ENCODE measurements around the gene SPDYE2. TPM values are rescaled to one million over a fixed set of nuclear protein-coding genes. Genes with fewer than 3 reads are reported as not detected.
A peak's percentile ranks its signal among the peaks of the same experiment; 100 is the strongest.
"Not testable (repeated sequence)": the region's sequence is repeated elsewhere in the genome, so short reads cannot be mapped to it uniquely, and the experiment has no call there.

The SPDYE2 gene, protein sequence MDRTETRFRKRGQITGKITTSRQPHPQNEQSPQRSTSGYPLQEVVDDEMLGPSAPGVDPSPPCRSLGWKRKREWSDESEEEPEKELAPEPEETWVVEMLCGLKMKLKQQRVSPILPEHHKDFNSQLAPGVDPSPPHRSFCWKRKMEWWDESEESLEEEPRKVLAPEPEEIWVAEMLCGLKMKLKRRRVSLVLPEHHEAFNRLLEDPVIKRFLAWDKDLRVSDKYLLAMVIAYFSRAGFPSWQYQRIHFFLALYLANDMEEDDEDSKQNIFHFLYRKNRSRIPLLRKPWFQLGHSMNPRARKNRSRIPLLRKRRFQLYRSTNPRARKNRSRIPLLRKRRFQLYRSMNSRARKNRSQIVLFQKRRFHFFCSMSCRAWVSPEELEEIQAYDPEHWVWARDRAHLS
- 14.8 TPM for polyA plus RNA-seq (ENCODE audit: insufficient read length)

DNA sequence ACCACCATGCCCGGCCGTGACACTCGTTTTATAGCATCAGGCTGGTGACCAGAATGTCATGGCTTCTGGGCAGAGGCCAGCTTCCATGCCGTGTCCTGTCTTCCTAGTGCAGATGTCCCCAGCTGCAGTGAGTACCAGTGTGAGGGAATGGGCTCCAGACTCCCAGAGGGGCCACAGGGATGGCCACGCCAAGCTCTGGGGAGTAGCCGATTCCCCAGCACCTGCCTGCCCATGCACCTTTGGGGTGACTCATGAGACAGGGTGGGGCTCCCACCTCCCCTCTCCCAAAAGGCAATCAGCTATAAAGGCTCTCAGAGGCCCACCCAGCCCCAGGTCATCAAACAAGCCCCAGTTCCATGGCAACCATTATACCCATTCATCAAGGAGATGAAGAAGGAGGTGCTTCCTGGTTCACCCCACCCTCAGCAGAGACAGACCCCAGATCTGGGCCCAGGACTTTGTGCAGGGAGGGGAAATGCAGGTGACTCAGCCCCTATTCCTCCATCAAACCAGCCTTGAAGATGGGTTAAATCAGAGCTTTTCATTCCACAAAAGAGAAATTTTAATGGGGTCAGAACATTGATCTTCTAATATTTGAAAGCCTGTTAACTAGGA is at the start of gene SPDYE2:
Gene SPDYE2, plus strand, starts transcription at position 419 of the 615 bp plus-strand sequence. CDS start 2,030 bp downstream, outside the sequence.
- DNase-seq = not testable (repeated sequence)

DNA sequence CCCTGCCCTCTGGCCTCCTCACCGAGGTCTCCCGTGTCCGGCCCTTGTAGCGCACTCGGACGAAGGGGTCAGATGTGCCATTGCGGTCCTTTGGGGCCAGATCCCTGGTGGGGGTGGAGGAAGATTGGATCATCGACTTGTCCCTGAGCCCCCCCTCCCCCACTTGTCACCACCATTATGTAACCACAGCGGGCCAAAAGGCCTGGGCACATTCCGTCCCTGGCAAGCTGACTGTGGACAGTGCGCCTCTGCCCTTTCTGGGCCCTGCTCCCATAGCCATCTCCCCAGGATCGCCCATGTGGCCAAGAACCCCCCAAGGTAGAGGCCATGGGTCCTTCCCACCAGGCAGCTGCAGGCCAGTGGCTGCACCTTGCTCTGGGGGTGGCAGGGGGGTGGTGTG is 47.9 kb upstream of the SPDYE2 start:
- not testable (repeated sequence) for DNase-seq

DNA sequence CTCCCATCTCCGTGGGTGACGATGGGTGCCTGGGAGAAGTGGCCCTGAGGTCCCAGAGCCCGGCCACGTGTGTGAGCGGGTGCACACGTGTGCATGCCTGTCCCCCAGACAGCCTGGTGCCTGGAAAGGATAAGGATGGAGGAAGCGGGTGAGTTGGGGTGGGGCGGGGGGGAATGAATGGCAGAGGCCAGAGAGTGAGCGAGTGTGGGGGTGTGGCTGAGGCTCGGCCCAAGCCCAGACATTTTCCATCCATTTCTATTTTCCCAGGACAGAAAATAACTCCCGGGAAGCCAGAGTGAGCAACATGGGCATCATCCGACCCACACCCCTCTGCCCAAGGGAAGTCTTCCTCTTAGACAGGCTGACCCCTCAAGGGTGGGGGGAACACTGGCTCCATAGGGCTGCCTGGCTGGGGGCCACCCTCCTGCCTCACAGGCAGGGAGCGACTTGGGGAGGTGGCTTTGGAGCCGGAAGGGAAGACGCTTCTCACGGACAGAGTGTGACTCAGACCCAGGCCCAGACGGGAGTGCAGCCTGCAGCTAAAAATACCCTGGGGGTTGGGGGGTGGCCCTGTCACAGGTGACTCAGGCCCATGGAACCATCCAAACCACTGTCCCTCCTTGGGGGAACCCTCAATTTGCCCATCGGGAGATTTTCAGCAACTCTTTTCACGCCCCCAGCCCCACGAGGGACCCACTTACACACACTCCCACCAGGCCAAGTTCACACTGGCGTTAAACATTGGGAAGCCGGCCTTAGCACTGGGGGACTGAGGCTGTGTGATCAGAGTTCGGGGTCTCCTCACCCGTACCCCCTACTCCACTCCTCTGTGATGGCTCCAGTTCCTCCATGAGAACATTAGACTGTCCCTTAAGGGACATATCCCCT is 45.5 kb upstream of the SPDYE2 start:
- DNase-seq = not testable (repeated sequence)

DNA sequence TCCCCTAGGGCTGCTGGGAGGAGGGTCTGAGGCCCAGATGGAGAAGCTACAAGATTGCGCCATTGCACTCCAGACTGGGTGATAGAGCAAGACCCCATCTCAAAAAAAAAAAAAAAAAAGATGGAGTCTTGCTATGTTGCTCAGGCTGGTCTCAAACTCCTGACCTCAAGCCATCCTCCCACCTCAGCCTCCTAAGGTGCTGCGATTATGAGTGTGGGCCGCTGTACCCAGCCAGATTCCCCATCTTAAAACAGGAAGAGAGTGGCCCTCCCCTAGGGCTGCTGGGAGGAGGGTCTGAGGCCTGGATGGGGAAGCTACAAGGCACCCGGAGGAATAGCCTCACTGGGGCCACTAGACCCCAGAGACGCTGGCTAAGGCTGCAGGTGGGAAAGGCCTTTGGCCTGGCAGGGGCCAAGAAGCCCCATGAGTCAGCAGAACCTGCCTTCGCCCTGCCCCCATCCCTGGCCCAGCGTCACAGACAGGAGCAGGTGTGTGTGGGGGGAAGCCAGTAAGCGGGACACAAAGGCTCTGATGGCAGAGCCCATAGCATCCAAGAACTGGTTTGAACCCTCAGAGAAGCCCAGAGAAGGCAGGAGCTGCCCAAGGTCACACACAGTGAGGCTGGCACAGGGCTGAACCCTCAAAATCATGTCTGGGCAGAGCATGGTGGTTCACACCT is 43.5 kb upstream of the SPDYE2 start:
- not testable (repeated sequence) for DNase-seq

DNA sequence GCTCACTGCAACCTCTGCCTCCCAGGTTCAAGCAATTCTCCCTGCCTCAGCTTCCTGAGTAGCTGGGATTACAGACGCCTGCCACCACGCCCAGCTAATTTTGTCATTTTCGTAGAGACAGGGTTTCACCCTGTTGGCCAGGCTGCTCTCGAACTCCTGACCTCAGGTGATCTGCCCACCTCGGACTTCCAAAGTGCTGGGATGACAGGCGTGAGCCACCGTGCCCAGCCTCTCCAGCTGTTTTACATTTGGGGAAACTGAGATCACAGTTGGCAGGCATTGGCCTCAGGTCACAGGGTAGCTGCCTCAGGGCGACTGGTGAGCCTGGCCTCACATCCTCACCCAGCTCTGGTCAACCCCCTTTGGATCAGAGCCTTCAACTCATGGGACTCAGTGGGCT is 40.5 kb upstream of the SPDYE2 start:
- DNase-seq = not testable (repeated sequence)

DNA sequence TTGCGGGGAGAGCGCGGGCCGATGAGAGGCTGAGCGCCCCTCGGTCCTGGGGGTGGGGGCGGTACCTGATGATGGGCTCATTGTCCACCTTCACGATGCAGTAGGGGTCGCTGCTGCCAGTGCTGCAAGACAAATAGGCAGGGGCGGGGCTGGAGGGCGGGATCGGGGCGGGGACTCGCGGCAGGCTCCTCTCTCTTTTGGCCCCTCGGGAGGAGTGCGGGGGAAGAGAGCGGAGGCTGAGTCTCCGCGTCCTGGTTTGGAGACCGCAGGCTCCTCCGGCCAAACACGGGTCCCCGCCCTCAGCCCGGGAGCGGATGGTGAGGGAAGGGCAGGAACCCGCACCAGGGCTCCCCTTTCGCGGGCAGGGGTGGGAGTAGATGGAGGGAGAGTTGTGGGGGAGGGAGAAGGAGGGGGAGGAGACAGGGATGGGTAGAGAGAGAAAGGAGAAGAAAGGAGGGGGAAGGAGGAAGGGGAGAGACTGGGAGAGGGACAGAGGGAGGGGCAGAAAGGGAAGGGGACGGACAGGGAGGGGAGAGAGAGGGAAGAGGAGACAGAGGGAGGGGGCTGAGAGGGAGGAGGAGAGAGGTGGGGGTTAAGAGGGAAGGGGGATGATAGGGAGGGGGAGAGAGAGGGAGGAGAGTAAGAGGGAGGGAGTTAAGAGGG is 39.0 kb upstream of the SPDYE2 start:
- not testable (repeated sequence) for DNase-seq

DNA sequence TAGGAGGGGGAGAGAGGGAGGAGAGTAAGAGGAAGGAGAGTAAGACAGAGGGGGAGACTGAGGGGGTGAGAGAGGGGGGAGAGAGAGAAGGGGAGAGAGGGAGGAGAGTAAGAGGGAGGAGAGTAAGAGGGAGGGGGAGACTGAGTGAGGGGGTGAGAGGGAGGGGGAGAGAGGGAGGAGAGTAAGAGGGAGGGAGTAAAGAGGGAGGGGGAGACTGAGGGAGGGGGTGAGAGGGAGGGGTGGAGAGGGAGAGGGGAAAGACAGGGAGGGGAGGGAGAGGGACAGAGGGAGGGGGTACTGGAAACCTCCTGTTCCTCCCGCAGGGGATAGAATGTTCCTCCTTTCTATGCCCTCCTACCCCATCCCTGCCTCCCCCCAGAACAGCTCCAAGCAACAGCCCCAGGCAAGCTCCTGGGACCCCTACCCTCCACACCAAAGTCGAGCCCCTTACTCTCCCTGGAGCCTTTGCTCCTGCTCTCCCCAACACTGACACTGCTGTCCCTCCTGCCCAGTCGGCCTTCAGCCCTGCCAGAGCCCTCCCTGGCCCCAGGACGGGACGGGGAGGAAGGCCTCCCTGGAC is 38.3 kb upstream of the SPDYE2 start:
- DNase-seq = peak; percentile 97

DNA sequence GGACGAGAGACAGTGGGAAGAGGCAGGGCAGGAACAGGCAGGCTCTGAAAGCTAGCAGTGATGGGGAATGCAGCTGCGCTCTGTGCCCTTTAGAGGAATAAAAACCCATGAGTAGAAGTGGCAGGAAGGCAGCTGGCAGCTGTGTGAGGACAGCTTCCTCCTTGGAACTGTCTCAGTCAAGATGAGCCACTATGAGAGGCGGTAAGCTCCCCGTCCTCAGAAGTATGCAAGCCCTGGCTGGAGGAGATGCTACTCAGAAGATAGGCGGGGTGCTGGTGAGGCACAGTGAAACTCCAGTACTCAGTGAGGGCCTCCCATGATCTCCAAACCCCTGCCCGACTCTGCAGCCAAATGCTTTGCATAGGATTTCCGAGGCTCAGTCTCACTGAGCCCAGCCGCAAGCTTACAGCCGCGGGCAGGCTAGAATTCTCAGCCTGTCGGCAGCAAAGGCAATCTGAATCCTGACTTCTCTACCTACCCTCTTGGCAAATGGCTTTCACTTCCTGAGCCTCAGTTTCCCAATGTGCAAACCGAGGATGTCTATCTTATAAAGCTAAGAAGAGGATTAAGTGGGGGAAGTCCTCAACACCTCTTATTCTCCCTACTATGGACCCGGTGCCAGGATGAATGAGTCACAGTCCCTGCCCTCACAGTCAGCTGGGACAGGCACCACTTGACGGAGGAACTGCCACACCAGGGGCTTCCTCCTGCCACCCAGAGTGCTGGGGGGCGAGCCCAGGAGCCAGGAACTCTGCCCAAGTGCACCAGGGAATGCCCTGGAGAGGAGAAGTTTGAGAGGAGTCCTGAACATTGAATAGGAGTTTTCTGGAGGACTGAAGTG is 35.9 kb upstream of the SPDYE2 start:
- DNase-seq = not testable (repeated sequence)

DNA sequence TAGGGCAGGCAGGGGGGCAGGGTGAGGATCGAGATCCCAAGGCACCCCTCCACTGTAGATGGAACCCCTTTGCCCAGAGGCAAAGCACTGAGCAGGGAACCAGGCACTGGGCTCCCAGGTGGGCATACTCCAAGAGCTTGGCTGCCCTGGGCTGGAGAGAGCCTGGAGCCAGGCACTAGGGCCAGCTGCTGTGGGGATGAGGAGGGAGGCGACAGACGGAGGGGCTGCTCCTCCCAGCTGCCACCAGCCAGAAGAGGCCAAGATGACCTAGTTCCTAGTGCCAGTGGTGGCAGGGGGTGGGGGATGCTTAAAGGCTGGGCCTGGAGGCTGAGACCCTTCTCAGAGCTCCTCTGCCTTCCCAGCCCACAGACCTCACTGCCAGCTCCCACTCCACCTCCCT is 35.1 kb upstream of the SPDYE2 start:
- DNase-seq = not testable (repeated sequence)

DNA sequence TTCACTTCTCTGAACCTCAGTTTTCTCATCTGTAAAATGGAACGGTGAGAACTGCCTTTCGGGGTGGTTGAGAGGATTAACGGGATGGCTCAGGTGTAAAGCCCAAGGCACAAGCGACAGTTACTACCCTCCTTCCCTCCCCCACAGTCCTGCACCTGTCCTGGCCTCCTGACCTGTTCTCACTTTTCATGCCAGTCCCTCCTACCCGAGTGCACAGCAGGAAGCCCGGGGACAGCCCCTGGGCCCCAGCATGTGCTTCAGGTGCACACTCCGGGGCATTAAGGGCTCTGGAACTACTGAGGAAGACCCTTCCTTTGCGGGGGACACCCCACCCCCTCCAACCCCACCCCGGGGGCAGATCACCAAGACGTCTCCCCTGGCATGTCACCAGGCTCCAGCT is 34.1 kb upstream of the SPDYE2 start:
- DNase-seq = not testable (repeated sequence)

DNA sequence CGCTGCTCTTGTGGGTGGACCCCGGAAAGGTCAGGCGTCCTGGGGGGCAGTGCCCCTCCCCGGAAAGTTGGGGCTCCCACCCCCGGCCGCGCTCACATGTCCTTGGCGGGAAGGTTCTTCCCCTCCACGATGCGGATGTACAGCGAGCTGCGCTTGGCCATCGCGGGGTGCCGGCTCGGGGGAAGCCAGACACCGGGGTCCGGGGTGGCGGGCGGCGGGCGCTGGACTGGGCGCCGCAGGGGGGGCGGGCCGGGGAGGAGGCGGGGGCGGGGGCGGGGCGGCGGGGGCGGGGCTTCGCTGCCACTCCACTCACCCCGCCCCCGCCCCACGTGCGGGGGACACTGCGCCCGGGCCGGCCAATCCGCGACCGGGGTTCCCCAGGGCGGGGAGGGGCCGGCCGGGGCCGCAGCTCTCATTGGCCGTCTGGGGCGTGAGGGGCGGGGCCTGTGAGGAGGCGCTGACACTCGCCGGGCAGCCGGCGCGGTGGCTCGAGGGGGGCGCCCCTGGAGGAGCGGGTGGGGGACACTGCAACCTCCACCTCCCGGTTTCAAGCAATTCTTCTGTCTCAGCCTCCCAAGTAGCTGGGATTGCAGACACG is 33.4 kb upstream of the SPDYE2 start, which contains the start of gene RASA4B:
Gene RASA4B, minus strand, starts transcription at position 228 of the 598 bp plus-strand sequence. Its CDS starts 67 bp downstream, at position 161.
- peak; percentile 6 for DNase-seq

DNA sequence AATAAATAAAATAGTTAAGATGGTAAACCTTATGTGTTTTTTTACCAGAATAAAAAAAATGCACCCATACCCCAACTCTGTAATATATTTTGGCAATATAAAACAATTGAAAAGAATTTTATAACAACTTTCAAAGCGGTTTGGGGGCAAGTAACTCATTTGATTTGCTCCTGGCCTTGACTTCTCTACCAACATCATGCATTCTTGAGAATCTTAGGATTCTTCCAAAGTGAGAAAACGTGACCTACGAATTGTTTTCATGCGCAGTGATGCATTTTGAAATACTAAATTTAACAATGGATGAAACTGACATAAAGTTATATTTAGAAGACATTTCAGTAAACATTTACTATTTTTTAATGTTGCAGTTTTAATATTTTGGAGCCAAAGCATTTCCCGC is 30.2 kb upstream of the SPDYE2 start:
- not testable (repeated sequence) for DNase-seq

DNA sequence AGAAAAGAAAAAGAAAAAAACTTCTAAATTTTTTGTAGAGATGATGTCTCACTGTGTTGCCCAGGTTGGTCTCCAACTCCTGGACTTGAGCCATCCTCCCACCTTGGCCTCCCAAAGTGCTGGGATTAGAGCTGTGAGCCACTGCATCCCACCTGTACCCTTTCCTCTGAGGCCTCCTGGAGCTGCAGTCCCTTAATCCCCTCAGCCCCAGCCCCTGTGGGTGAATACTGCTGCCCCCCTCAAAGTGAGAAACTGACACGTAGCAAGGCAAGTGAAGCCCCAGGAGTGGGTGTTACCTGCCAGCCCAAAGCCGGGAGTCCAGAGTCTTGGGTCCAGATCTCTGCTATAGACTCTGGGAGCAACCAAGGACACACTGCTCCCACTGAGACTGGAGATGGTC is 26.2 kb upstream of the SPDYE2 start:
- DNase-seq = not testable (repeated sequence)

DNA sequence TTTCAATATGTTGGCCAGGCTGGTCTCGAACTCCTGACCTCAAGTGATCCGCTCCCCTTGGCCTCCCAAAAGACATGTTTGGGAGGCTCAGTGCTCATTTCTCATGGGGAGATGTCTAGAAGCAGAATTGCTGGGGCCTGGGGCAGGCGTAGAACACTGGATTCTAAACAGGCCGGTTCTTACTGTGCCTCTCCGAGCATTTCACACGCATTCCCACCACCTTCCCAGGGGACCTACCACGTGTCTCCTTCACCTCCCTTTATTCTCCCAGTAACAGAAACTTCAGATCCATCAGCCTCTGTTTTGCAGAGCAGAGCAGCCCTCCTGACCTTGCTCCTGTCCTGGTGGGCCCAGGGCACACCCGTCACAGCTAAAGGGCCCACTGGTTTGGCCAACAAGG is 23.8 kb upstream of the SPDYE2 start:
- DNase-seq = not testable (repeated sequence)

DNA sequence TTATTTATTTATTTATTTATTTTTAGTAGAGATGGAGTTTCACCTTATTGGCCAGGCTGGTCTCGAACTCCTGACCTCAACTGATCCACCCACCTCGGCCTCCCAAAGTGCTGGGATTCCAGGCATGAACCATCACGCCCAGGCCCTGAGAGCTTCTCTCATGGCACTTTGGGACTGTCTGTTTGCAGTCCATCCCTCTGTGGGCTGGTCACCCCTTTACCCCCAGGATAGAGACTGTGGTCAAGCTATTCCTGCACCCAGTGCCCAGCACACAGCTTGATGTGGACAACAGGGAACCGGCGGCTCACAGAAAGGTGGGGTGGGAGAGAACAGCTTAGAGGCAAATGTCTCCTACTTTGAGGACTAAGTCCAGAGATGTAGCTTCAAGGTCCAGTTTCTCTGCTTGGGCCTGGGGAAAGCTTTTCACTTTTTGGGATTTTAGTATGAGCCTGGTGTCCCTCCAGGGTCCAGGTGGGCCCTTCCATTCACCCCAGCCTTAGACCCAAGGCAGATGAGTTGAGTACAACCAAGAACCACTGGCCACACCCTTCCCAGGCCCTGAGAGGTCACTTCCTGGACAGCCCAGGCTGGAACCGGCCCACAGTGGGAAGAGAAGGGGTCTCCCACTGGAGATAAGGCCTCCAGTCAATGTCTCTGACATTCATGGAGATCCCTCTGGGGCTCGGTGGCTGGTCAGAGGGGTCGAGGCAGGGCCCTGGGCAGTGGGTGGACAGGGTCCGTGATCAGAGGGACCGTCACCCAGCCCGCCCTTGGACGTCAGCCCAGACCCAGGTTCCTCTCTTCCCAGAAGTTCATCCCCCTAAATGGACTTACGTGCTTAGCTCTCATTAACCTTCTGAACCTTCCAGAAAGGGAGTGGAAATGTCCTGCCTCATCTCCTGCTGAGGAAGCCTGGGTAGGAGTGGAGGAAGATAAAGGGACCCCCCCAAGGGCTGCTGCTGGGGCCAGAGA is 22.9 kb upstream of the SPDYE2 start:
- not testable (repeated sequence) for DNase-seq

DNA sequence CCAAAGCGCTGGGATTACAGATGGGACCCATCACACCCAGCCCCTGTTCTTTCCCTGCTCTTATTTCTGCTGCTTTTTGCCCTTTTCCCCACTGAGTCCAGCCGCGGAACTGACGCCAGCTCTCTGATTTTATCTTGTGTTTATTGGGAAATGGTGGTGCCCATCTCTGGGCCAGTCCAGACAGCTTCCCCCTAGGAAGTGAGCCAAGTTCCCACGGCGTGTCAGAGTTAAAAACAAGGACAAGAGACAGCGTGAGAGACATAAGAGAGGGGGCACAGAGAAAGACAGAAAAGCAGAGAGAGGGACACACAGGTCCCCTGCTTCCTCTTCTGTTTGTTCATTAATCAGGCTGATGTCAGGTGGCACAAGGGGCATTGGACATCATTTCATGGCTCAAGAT is 19.4 kb upstream of the SPDYE2 start:
- not testable (repeated sequence) for DNase-seq

DNA sequence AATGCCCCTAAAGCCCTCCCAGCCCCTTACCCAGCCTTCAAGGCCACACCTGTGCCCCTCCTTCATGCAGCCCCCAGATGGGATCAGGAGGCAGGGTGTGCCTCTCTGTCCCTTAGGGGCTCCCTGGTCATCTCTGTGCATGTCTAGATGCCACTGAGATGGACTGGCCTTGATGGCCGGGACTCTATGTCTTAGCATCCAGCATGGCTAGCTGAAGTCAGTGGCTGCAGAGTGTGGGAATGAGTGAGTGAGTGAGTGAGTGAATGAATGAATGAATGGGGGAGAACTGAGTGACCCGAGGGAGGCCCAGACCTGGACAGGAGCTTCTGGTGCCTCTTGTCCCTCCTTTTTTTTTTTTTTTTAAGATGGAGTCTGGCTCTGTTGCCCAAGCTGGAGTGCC is 18.9 kb upstream of the SPDYE2 start:
- DNase-seq = not testable (repeated sequence)

DNA sequence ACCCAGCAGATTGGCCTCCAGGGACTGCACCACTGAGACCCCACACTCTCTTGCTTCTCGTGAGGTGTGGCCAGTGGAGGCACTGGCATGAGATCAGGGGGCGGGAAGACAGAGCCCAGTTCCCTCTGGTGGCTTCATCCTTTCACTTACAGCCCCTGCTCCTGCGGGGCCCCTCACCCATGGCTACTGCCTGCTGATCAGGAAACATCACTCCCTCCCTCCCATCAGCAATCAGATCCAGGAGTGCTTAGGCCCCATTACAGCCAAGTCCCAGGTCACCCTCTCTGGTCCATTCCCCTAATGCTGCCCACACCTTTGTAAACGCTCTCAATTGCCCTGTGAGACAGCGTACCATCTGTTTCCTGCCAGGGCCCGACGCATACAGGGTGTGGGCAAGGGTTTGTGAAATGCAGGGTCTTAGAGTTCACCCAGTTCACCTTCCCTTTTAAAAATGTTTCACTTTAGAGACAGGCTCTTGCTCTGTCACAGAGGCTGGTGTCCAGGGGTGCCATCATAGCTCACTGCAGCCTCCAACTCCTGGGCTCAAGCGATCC is 15.9 kb upstream of the SPDYE2 start:
- DNase-seq = not testable (repeated sequence)
